ENCODE data around the gene PHLDB1. TPM values are rescaled to one million over a fixed set of nuclear protein-coding genes. Genes with fewer than 3 reads are reported as not detected.
A peak's percentile ranks its signal among the peaks of the same experiment; 100 is the strongest.

PHLDB1 gene
- total and polyA plus RNA-seq, 8 donors = 76.5 to 120 (median 91.7) TPM

DNA sequence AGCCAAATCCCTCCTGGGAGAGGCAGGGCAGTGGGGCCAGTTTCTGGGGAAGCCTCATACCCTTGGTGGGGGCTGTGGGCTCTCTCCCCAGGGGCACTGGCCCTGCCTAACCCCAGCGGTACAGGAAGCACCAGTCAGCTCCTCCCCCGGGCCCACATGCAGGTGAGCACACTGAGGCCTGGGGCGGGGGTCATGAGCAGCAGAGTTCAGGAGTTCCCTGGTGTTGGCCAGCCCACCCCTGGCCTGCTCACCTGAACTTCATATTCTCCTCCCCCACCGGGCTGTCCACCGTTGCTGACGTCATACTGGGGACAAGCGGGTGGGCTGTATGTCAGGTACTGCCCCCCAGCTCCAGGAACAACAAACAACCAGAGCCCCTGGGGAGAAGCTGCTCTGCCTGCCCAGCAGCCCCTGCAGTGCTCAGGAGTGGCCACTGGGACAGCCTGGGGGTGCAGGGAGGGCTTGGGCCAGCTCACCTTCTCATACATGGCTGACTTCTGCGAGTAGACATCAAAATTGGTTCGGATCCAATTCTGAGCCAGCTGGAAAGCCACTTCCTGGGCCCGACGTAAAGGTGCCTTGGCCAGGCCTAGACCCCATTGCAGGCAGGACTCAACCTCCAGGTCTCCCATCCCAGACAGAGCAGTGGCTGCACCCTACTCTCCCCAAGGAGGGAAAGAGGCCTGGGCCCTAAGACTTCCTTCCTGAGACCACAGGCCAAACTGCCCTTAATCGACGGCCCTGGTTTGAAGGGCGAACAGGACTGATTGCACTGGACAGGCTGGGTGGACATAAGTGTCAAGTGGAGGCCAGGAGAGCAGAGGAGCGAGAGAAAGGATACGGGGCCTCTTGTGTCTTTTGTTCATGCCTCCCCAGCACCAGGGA lies 51.3 kb downstream of the PHLDB1 start:
- intact Hi-C loops (cut with DNase I) = loop anchor here (10.0 kb wide), 2 partner anchors 54 to 64 kb away; partner anchors contain the start of gene PHLDB1 (in 1 of the 2)
- Histone ChIP-seq H3K9me3 (no peaks in the 10 kb centered on the region), H3K27ac (peak overlapping the region in 1 of 2 donors; percentile 59), H3K36me3 (peaks cover 0 to 28% of the 10 kb centered on the region in 2 donors), H3K4me3 (no peak overlapping the region), H3K4me1 (peaks cover 9 to 10% of the 10 kb centered on the region in 2 donors), H3K27me3 (peaks cover 0 to 5% of the 10 kb centered on the region in 2 donors)
- ATAC-seq (peak; percentile 7), DNase-seq (no peak)
- TF ChIP-seq, protein P1, sequence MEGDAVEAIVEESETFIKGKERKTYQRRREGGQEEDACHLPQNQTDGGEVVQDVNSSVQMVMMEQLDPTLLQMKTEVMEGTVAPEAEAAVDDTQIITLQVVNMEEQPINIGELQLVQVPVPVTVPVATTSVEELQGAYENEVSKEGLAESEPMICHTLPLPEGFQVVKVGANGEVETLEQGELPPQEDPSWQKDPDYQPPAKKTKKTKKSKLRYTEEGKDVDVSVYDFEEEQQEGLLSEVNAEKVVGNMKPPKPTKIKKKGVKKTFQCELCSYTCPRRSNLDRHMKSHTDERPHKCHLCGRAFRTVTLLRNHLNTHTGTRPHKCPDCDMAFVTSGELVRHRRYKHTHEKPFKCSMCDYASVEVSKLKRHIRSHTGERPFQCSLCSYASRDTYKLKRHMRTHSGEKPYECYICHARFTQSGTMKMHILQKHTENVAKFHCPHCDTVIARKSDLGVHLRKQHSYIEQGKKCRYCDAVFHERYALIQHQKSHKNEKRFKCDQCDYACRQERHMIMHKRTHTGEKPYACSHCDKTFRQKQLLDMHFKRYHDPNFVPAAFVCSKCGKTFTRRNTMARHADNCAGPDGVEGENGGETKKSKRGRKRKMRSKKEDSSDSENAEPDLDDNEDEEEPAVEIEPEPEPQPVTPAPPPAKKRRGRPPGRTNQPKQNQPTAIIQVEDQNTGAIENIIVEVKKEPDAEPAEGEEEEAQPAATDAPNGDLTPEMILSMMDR (IDR thresholded peaks at IDR 0.05) = no peak

DNA sequence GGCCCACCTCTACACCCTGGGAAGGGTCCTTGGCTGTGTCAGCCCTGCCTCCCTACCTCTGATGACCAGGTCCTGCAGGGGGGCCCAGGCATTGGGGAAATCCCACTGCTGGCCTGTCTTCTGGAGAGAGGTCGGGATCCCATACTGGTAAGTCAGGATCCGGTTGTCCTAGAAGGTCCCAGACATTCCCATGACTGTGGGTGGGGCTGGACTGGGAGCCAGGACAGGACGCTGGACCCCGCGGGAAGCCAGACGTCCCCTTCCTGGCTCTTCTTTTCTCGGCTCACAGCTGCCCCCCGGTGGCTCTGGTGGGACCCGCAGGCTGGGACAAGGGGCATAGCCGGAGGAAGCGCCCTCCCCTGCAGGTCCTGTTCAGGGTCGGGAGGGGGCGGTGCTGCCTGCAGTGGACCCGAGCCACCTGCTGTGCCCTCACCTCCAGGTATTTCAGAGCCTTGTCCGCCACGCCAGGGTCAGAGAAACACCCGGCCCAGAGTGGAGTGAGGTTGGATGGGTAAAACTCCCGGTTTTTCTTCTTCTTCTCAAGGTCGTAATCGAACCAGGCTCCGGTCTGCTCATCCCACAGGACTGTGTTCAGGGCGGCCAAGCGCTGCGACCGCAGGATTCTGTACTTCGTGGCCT lies 52.0 kb downstream of the PHLDB1 start:
- no peak overlapping the region for H3K4me3 ChIP-seq
- H3K36me3 ChIP-seq = peaks cover 0 to 28% of the 10 kb centered on the region in 2 donors
- no peaks in the 10 kb centered on the region for H3K9me3 ChIP-seq
- peaks cover 0 to 5% of the 10 kb centered on the region in 2 donors for H3K27me3 ChIP-seq
- TF ChIP-seq, protein P1 (IDR thresholded peaks at IDR 0.05) = peak; percentile 95 to 98
- H3K27ac ChIP-seq = peak overlapping the region in 1 of 2 donors; percentile 59
- DNase-seq (peak; percentile 74 to 94 (median 86)), ATAC-seq (peak; percentile 95)
- intact Hi-C loops (cut with DNase I) = loop anchor here (10.0 kb wide), 2 partner anchors 55 to 65 kb away; partner anchors contain the start of gene PHLDB1 (in 1 of the 2)
- H3K4me1 ChIP-seq = peaks cover 9 to 10% of the 10 kb centered on the region in 2 donors

DNA sequence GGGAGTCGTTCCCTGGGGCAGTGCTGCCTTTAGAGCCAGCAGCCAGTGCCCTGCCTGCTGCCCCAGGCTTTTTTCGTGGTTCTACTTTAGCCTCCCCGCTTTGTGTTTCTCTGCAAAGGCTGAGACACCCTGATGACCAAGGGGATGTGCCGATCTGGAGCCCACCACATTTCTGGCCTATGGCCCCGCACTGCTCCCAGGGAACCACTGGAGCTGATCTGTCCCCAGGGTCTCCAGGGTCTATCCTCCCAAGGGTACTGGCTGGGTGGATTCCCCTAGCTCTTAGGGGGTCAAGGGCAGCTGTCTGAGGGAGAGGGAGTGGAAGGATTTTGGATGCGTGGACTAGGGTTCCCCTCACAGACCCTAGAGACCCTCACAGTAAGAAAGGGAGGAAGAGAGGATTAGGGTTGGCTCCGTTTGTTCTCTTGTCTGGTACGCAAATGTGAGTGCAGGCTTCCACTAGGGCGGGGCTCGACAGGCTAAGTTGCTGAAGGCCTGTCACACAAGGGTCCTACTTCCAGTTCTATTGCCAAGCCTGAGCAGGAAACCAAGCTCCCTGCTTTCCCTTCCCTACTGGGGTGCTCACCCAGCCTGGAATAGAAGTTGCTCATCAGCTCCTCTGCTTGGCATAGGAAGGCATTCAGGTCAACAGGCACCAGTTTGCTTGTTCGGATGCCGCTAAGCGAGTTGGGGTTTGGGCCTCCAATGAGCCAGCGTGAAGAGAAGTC lies 52.7 kb downstream of the PHLDB1 start:
- H3K9me3 ChIP-seq = no peaks in the 10 kb centered on the region

DNA sequence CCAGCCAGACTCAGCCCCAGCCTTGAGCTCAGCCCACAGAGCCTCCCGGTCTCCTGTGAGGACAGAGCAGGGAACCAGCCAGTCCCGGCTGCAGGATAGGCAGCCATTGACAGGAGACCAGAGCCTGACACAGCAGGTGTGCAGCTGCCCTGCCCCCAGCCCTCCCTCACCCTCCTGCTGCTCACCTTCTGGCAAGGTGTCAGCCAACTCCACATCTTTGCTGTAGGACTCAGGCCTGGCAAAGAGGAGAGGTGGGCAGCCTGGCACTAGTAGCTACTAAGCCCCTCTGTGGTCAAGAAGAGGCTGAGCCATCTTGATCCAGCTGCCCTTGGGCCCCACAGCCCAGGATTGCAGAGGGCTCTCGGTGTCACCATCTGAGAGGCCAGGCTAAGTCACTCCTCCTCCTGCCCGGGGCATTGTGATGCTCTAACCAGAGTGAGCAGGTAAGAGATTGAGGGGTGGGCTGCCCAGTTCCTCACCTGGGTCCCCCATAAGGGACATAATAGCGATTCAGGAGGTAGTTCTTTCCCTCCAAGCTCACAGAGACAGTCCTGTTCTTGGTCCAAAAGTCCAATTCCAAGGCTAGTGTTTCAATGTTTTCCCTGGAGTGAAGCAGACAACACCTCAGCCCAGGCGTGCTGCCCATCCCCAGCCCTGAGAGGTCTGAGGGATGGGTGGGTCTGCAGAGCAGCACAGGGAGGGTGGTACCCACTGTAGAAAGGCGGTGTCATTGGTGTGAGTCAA lies 53.4 kb downstream of the PHLDB1 start:
- intact Hi-C loops (cut with DNase I) = no loop called here
- ATAC-seq = no peak
- DNase-seq = no peak
- H3K4me1 ChIP-seq = peaks cover 9 to 10% of the 10 kb centered on the region in 2 donors
- peaks cover 0 to 21% of the 10 kb centered on the region in 2 donors for H3K36me3 ChIP-seq
- no peaks in the 10 kb centered on the region for H3K9me3 ChIP-seq
- H3K4me3 ChIP-seq = no peak overlapping the region
- H3K27me3 ChIP-seq = peaks cover 0 to 5% of the 10 kb centered on the region in 2 donors
- TF ChIP-seq, protein P1 (IDR thresholded peaks at IDR 0.05) = no peak
- H3K27ac ChIP-seq = no peak overlapping the region

More for the DNA sequence above, 52.7 kb downstream of the PHLDB1 start:
- H3K27ac ChIP-seq = no peak overlapping the region
- ATAC-seq (no peak), DNase-seq (no peak)
- H3K27me3 ChIP-seq = peaks cover 0 to 5% of the 10 kb centered on the region in 2 donors
- no peak overlapping the region for H3K4me3 ChIP-seq
- TF ChIP-seq, protein P1 (IDR thresholded peaks at IDR 0.05) = no peak
- H3K4me1 ChIP-seq = peaks cover 9 to 10% of the 10 kb centered on the region in 2 donors
- H3K36me3 ChIP-seq = peaks cover 0 to 28% of the 10 kb centered on the region in 2 donors
- intact Hi-C loops (cut with DNase I) = loop anchor here (10.0 kb wide), 2 partner anchors 55 to 65 kb away; partner anchors contain the start of gene PHLDB1 (in 1 of the 2)
